Transverse colon (tissue), 4 donors: ENCODE data around the gene RBCK1. TPM values are rescaled to one million over a fixed set of nuclear protein-coding genes. Genes with fewer than 3 reads are reported as not detected.

Source experiments
- DNase-seq: peaks from one replicate; pipeline ENCODE4 v3.0.0-alpha.2; 2019
- H3K27ac ChIP-seq, 4 donors: fragments of 200-600 bp; sonication (generic); 2 replicates each; pipeline ENCODE4 v1.5.1; 2016 to 2018; ENCODE audit warnings: inconsistent platforms in 4 of 4
- H3K27me3 ChIP-seq: fragments of 200-600 bp; sonication (generic); 2 replicates; pipeline ENCODE4 v1.5.1; 2017; ENCODE audit warnings: inconsistent platforms
- H3K36me3 ChIP-seq, 4 donors: fragments of 200-600 bp; sonication (generic); 2 replicates each; pipeline ENCODE4 v1.5.1; 2017 to 2019; ENCODE audit warnings: inconsistent platforms in 4 of 4
- H3K4me1 ChIP-seq, 4 donors: fragments of 200-600 bp; sonication (generic); 2 replicates each; pipeline ENCODE4 v1.5.1; 2017 to 2020; ENCODE audit warnings: inconsistent platforms in 4 of 4
- H3K4me3 ChIP-seq, 4 donors: fragments of 200-600 bp; sonication (generic); 1 replicate in 1 of 4; 2 replicates in 3 of 4; pipeline versions ENCODE4 v1.5.1 to v1.6.1; 2017 to 2019; ENCODE audit warnings: inconsistent platforms in 4 of 4
- H3K9me3 ChIP-seq, 2 donors: fragments of 200-600 bp; sonication (generic); 2 replicates each; pipeline ENCODE4 v1.5.1; 2017 to 2019; ENCODE audit warnings: inconsistent platforms in 2 of 2
- EP300 ChIP-seq: sonication (generic); formaldehyde crosslinking; IDR thresholded peaks from one replicate; pipeline ENCODE4 v1.6.1; 2017; ENCODE audit warnings: antibody characterized with exemption, low read depth
- POLR2A ChIP-seq: fragments of 450-650 bp; IDR thresholded peaks from one replicate; pipeline ENCODE4 v1.6.1; 2016; ENCODE audit warnings: antibody characterized with exemption, mild to moderate bottlenecking, moderate library complexity
- POLR2AphosphoS5 ChIP-seq, 3 donors: sonication (generic); formaldehyde crosslinking; IDR thresholded peaks; one replicate each; pipeline ENCODE4 v1.6.1; 2016; ENCODE audit warnings: antibody characterized with exemption in 3 of 3
- WGBS, 2 donors: methylation state at CpG; one replicate each; pipeline ENCODE4 v1.1.5; 2018; ENCODE audit warnings: low coverage in 1 of 2; 5-methylcytosine and 5-hydroxymethylcytosine counted together
- in situ Hi-C, 4 donors: fragments of 200-750 bp; cut with MboI; loops; one replicate each; pipeline versions ENCODE4 v1.15.0 to v1.15.1; 2017; ENCODE audit warnings: low sequenced_read_pairs in 3 of 4, low pct_ligation_motif_present in 1 of 4, low pct_unique_long_range_greater_than_20kb in 1 of 4
- intact Hi-C: fragments of 100-400 bp; cut with DNase I; formaldehyde crosslinking; loops from one replicate; pipeline ENCODE4 v1.15.1; 2023; ENCODE audit warnings: low total_unique reads
- total RNA-seq, 4 donors: library from RNA; depleted of rRNA; stranded (reverse); fragments of >200 nt; gene quantifications; one replicate each; pipeline ENCODE4 v1.1.0, GENCODE V29; 2016
- TF ChIP-seq, protein P1 (sequence below), 5 experiments: fragments of 200-600 bp in 3 of 5; fragments of 450-650 bp in 2 of 5; sonication (generic) in 3 of 5; IDR thresholded peaks; 1 replicate in 2 of 5; 2 replicates in 3 of 5; pipeline ENCODE4 v1.5.1; 2016 to 2017; ENCODE audit warnings: antibody characterized with exemption in 5 of 5, inconsistent platforms in 3 of 5, mild to moderate bottlenecking in 2 of 5, moderate library complexity in 1 of 5

The RBCK1 gene
- total RNA-seq, 4 donors from 2014 or later = 101 to 152 (median 110) TPM

DNA sequence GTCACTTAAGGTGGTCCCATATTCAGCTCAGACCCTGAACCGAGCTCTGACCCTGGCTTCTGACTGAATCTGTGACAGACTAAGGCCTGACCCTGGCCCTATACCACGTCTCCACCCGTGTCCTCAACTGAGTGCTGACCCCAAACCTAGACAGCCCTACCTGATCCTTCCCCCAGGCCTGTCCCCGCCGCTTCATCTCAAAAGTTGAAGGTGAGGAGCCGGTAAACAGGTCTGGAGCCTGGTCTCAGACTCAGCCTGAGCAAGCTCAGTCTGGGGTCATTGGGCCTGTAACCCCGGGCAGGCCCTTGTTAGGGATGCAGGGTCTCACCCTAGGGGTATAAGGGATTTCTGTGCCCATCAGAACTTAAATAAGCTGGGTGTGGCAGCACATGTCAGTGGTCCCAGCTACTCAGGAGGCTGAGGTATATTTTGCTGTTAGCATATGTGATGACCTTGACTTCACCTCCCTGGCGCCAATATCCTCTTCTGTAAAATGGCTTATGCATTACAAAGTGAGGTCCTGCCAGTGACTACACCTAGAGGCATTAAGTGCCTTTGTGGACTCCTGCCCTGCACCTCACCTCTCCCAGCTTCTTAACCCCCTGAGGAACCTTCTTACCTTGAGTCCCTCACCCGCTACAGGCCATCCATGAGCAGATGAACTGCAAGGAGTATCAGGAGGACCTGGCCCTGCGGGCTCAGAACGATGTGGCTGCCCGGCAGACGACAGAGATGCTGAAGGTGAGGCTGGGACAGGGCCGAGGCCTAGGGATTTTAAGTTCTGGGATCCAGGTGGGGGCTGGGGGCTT lies 20.0 kb downstream of the RBCK1 start:
- Histone ChIP-seq H3K9me3 (no peaks in the 10 kb centered on the region), H3K4me1 (no peaks in the 10 kb centered on the region), H3K27me3 (no peaks in the 10 kb centered on the region), H3K4me3 (no peak overlapping the region), H3K36me3 (peaks cover 0 to 5% (median 0%) of the 10 kb centered on the region in 4 donors), H3K27ac (no peak overlapping the region)
- DNase-seq = no peak
- 96% methylated on average over 14 of the region's 14 CpGs; no CpG with 5 or more reads in 1 of the 2 donors for WGBS, 2 donors
- intact Hi-C loops (no loop called here), in situ Hi-C loops (no loop called here)
- TF ChIP-seq POLR2AphosphoS5 (IDR thresholded peaks at IDR 0.05) = no peak
- TF ChIP-seq, protein P1, sequence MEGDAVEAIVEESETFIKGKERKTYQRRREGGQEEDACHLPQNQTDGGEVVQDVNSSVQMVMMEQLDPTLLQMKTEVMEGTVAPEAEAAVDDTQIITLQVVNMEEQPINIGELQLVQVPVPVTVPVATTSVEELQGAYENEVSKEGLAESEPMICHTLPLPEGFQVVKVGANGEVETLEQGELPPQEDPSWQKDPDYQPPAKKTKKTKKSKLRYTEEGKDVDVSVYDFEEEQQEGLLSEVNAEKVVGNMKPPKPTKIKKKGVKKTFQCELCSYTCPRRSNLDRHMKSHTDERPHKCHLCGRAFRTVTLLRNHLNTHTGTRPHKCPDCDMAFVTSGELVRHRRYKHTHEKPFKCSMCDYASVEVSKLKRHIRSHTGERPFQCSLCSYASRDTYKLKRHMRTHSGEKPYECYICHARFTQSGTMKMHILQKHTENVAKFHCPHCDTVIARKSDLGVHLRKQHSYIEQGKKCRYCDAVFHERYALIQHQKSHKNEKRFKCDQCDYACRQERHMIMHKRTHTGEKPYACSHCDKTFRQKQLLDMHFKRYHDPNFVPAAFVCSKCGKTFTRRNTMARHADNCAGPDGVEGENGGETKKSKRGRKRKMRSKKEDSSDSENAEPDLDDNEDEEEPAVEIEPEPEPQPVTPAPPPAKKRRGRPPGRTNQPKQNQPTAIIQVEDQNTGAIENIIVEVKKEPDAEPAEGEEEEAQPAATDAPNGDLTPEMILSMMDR (IDR thresholded peaks at IDR 0.05) = no peak
- no peak for TF ChIP-seq EP300
- TF ChIP-seq POLR2A = no peak

DNA sequence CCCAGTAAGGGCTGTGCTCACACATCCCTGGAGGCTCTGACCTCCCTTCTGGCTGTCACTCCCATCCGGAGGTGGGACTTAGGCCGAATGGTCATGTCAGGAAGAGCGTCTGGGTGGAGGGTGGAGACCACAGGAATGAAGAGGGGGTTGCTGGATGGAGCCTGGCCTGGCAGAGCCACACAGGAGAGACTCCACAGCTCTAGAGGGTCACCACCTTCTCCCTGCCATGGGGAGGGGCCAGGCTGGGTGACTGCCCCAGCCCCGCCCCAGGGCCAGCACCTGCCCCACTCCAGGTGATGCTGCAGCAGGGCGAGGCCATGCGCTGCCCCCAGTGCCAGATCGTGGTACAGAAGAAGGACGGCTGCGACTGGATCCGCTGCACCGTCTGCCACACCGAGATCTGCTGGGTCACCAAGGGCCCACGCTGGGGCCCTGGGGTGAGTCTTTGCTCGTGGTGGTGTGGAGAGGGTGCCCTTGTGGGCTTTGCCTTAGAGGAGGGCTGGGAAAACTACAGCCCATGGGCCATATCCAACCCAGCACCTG lies 20.6 kb downstream of the RBCK1 start:
- Histone ChIP-seq H3K27me3 (no peaks in the 10 kb centered on the region), H3K4me3 (no peak overlapping the region), H3K9me3 (no peaks in the 10 kb centered on the region), H3K4me1 (no peaks in the 10 kb centered on the region), H3K27ac (no peak overlapping the region), H3K36me3 (peaks cover 0 to 4% (median 0%) of the 10 kb centered on the region in 4 donors)
- DNase-seq = no peak
- 85% methylated on average over 14 of the region's 14 CpGs; no CpG with 5 or more reads in 1 of the 2 donors for WGBS, 2 donors
- intact Hi-C loops = no loop called here
- in situ Hi-C loops = no loop called here
- TF ChIP-seq POLR2A = no peak
- TF ChIP-seq POLR2AphosphoS5 (IDR thresholded peaks at IDR 0.05) = no peak
- no peak for TF ChIP-seq EP300
- TF ChIP-seq, protein P1 (IDR thresholded peaks at IDR 0.05) = no peak

DNA sequence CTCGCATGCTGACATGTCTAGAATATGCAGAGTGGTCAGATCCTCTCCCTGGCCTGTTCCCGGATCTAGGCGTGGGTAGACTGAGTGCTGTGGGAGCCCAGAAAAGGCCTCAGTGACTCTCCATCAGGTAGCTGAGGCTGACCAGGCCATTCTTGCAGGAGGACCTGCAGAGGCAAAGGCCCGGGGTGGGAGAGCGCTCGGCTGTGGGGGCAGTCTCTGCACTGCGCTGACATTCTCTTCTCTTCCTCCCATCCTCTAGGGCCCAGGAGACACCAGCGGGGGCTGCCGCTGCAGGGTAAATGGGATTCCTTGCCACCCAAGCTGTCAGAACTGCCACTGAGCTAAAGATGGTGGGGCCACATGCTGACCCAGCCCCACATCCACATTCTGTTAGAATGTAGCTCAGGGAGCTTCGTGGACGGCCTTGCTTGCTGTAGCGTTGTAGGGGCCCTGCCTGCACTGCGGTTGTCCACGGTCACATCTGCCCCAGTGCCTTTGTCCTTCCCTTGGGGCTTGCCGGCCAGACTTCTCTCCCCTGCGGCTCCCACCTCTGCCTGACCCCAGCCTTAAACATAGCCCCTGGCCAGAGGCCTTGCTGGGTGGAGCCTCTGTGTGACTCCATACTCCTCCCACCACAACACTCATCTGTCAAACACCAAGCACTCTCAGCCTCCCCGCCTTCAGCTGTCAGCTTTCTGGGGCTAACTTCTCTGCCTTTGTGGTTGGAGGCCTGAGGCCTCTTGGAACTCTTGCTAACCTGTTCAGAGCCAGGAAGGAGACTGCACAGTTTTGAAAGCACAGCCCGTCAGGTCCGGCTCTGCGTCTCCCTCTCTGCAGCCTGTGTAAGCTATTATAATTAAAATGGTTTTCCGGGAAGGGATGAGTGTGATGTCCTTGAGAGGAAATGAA lies 22.2 kb downstream of the RBCK1 start:
- no peaks in the 10 kb centered on the region for H3K27me3 ChIP-seq
- H3K36me3 ChIP-seq = peaks cover 0 to 4% (median 0%) of the 10 kb centered on the region in 4 donors
- no peaks in the 10 kb centered on the region for H3K4me1 ChIP-seq
- TF ChIP-seq, protein P1 (IDR thresholded peaks at IDR 0.05) = no peak
- no peak for TF ChIP-seq EP300
- TF ChIP-seq POLR2AphosphoS5 (IDR thresholded peaks at IDR 0.05) = no peak
- 89 to 92% methylated on average over 11 to 21 of the region's 21 CpGs for WGBS, 2 donors
- no peaks in the 10 kb centered on the region for H3K9me3 ChIP-seq
- no peak for DNase-seq
- H3K4me3 ChIP-seq = no peak overlapping the region
- in situ Hi-C loops (no loop called here), intact Hi-C loops (no loop called here)
- no peak overlapping the region for H3K27ac ChIP-seq
